Measurements from ENCODE around the gene ANKHD1. TPM values are rescaled to one million over a fixed set of nuclear protein-coding genes. Genes with fewer than 3 reads are reported as not detected.

ANKHD1 gene
- total RNA-seq, 1 donor from 2014 or later = 105 TPM

GRCh38 chr5:140398379-140398811, 3.2 kb upstream of the ANKHD1 start:
- no peak for DNase-seq
- no peak overlapping the region for H3K4me3 Mint-ChIP-seq (ENCODE audit: unreplicated experiment)
- H3K36me3 Mint-ChIP-seq (ENCODE audit: unreplicated experiment) = no peaks in the 10 kb centered on the region
- TF ChIP-seq, protein P1, sequence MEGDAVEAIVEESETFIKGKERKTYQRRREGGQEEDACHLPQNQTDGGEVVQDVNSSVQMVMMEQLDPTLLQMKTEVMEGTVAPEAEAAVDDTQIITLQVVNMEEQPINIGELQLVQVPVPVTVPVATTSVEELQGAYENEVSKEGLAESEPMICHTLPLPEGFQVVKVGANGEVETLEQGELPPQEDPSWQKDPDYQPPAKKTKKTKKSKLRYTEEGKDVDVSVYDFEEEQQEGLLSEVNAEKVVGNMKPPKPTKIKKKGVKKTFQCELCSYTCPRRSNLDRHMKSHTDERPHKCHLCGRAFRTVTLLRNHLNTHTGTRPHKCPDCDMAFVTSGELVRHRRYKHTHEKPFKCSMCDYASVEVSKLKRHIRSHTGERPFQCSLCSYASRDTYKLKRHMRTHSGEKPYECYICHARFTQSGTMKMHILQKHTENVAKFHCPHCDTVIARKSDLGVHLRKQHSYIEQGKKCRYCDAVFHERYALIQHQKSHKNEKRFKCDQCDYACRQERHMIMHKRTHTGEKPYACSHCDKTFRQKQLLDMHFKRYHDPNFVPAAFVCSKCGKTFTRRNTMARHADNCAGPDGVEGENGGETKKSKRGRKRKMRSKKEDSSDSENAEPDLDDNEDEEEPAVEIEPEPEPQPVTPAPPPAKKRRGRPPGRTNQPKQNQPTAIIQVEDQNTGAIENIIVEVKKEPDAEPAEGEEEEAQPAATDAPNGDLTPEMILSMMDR (IDR thresholded peaks at IDR 0.05; ENCODE audit: partially characterized antibody, unreplicated experiment) = no peak
- peaks cover 2% of the 10 kb centered on the region for H3K27me3 Mint-ChIP-seq (ENCODE audit: unreplicated experiment)
- no peaks in the 10 kb centered on the region for H3K9me3 Mint-ChIP-seq (ENCODE audit: unreplicated experiment)
- H3K27ac Mint-ChIP-seq (ENCODE audit: unreplicated experiment) = no peak overlapping the region
- H3K4me1 Mint-ChIP-seq (ENCODE audit: low read depth, unreplicated experiment) = peaks cover 2% of the 10 kb centered on the region

- Mint-ChIP-seq H3K4me3 (ENCODE audit: unreplicated experiment) (no peak overlapping the region), H3K36me3 (ENCODE audit: unreplicated experiment) (no peaks in the 10 kb centered on the region), H3K27me3 (ENCODE audit: unreplicated experiment) (peaks cover 4% of the 10 kb centered on the region), H3K27ac (ENCODE audit: unreplicated experiment) (peak overlapping the region; percentile 56), H3K4me1 (ENCODE audit: low read depth, unreplicated experiment) (peaks cover 12% of the 10 kb centered on the region), H3K9me3 (ENCODE audit: unreplicated experiment) (peaks cover 2% of the 10 kb centered on the region)
- TF ChIP-seq, protein P1 (IDR thresholded peaks at IDR 0.05; ENCODE audit: partially characterized antibody, unreplicated experiment) = no peak
- DNase-seq = no peak
These were observed 1.5 kb upstream of the ANKHD1 start for GRCh38 chr5:140399979-140400729.

DNA sequence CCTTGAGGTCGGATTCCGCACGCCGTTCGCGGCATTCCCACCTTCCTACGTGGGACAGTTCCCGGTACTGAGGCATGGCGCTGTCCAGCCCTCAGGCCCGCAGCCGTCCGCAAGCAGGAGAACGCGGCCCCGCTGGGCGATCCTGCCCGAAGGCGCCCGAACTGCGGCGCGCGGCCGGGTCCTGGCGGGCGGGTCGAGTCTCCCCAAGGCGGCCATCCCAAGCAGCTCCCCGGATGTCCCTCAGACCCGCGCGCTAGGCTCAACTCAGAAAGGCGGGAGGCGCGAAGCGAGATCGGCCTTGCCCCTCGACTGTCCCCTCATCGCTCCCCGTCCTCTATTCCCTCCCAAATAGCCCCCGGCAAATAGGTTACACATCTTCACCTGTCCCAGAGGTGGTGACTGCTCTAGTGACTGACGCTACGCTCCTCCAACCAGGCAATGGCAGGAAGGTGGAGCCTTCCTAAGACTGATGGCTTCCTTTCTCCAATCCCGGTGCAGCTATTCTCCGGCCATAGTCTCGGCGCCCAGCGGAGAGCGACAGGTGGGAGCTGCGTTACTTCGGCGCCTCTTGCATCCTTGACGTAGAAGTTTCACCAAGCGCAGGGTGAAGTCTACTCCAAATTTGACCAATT, 787 bp upstream of the ANKHD1 start:
- TF ChIP-seq, protein P1 (IDR thresholded peaks at IDR 0.05; ENCODE audit: partially characterized antibody, unreplicated experiment) = no peak
- Mint-ChIP-seq H3K4me1 (ENCODE audit: low read depth, unreplicated experiment) (peaks cover 14% of the 10 kb centered on the region), H3K9me3 (ENCODE audit: unreplicated experiment) (peaks cover 2% of the 10 kb centered on the region), H3K36me3 (ENCODE audit: unreplicated experiment) (no peaks in the 10 kb centered on the region), H3K4me3 (ENCODE audit: unreplicated experiment) (no peak overlapping the region), H3K27me3 (ENCODE audit: unreplicated experiment) (peaks cover 4% of the 10 kb centered on the region), H3K27ac (ENCODE audit: unreplicated experiment) (no peak overlapping the region)
- DNase-seq = peak; percentile 79

DNA sequence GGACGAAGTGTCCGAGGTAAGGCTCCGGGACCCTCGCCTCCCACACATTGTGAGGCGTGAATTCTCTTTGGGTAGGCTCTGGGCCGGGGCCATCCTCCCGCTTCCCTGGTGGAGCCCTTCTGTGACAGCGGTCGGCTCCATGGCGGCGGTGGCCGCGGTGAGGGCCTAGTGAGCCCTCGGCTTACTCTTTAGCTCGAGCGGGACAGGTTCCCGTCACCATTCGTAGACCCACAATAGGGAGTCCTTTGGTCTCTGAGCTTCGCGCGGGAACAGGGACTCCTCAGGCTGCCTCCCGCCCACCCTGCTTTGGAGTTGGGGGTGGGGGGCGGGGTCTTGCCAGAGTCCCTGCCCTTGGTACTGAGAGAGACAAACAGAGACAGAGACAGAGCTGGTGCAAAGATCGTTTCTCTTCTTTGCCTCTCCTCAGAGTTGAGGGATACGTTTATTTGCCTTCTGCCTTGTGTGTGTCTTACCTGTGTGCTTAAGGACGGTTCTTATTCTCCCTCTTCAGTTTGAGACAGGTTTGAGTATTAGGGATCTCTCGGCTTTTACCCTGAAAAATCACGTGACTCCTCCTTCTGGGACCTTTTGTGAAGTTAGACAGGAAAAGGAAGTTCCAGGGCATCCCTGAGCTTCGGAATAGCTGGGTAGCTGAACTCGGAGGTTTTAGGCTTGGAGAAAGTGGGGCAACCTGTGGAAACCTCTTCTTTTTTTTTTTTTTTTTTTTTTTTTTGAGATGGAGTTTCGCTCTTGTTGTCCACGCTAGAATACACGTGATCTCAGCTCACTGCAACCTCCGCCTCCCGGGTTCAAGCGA, 833 bp downstream of the ANKHD1 start:
- H3K9me3 Mint-ChIP-seq (ENCODE audit: unreplicated experiment) = peaks cover 2% of the 10 kb centered on the region
- no peaks in the 10 kb centered on the region for H3K36me3 Mint-ChIP-seq (ENCODE audit: unreplicated experiment)
- peak overlapping the region; percentile 64 for H3K27ac Mint-ChIP-seq (ENCODE audit: unreplicated experiment)
- peaks cover 4% of the 10 kb centered on the region for H3K27me3 Mint-ChIP-seq (ENCODE audit: unreplicated experiment)
- TF ChIP-seq, protein P1 (IDR thresholded peaks at IDR 0.05; ENCODE audit: partially characterized antibody, unreplicated experiment) = no peak
- H3K4me3 Mint-ChIP-seq (ENCODE audit: unreplicated experiment) = no peak overlapping the region
- H3K4me1 Mint-ChIP-seq (ENCODE audit: low read depth, unreplicated experiment) = peaks cover 14% of the 10 kb centered on the region
- peak; percentile 50 for DNase-seq
